Measurements from ENCODE around the gene LDHD.

The LDHD gene

GRCh38 chr16:75089486-75090202 is 26.9 kb downstream of the LDHD start:
- no peak overlapping the region for H3K27ac ChIP-seq
- no peaks in the 10 kb centered on the region for H3K27me3 ChIP-seq
- H3K9me3 ChIP-seq: no peaks in the 10 kb centered on the region
- H3K4me3 ChIP-seq: no peak overlapping the region
- no peak for TF ChIP-seq CTCF (IDR thresholded peaks at IDR 0.05)
- H3K4me1 ChIP-seq: peaks cover 0 to 5% (median 0%) of the 10 kb centered on the region in 4 donors
- DNase-seq: no peak
- intact Hi-C loops (cut with DNase I; ENCODE audit: low total_unique reads): no loop called here
- H3K36me3 ChIP-seq: peaks cover 0 to 11% (median 6%) of the 10 kb centered on the region in 3 donors

DNA sequence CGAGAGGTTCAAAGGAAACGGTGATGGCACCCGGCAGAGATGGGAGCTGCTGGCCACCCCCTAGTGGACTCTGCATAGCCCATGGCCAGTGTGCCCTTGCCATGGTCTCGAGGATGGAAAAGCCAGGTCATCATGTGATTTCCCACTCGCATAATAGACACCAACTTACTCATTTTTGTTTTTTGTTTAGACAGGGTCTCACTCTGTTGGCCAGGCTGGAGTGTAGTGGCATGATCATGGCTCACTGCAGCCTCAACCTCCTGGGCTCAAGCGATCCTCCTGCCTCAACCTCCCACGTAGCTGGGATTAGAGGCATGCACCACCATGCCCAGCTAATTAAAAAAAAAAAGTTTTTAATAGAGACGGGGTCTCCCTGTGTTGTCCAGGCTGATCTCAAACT is 27.6 kb downstream of the LDHD start:
- Histone ChIP-seq H3K36me3 (peaks cover 0 to 5% (median 3%) of the 10 kb centered on the region in 3 donors), H3K27ac (no peak overlapping the region), H3K4me1 (peaks cover 0 to 5% (median 0%) of the 10 kb centered on the region in 4 donors), H3K9me3 (no peaks in the 10 kb centered on the region), H3K27me3 (no peaks in the 10 kb centered on the region), H3K4me3 (no peak overlapping the region)
- DNase-seq: no peak
- TF ChIP-seq CTCF (IDR thresholded peaks at IDR 0.05): no peak
- intact Hi-C loops (cut with DNase I; ENCODE audit: low total_unique reads): no loop called here

DNA sequence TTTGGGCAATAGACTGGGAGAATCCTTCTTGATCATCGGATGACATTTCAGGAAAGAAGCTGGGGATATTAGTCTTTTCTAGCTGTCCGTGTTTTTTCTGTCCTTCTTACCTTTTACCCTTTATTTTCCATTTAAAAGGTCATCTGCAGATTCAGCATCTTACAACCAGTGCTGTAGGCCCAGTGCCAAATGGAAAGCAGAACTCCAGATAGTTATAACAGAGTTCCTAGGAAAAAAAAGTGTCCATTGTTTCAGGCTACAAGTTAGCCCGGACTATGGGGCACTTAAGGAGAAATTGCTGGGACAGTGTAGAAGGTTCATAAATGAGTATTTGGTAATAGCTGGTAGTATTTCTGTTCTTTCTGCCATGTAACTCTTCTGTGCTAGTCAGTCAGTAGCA is 28.4 kb downstream of the LDHD start:
- Histone ChIP-seq H3K4me1 (peaks cover 0 to 5% (median 0%) of the 10 kb centered on the region in 4 donors), H3K27ac (no peak overlapping the region), H3K9me3 (no peaks in the 10 kb centered on the region), H3K27me3 (no peaks in the 10 kb centered on the region), H3K36me3 (no peaks in the 10 kb centered on the region), H3K4me3 (no peak overlapping the region)
- intact Hi-C loops (cut with DNase I; ENCODE audit: low total_unique reads): no loop called here
- DNase-seq: no peak
- no peak for TF ChIP-seq CTCF (IDR thresholded peaks at IDR 0.05)

- Histone ChIP-seq H3K27ac (no peak overlapping the region), H3K4me3 (no peak overlapping the region), H3K27me3 (no peaks in the 10 kb centered on the region), H3K36me3 (no peaks in the 10 kb centered on the region), H3K4me1 (peaks cover 0 to 5% (median 0%) of the 10 kb centered on the region in 4 donors), H3K9me3 (no peaks in the 10 kb centered on the region)
- no peak for DNase-seq
- intact Hi-C loops (cut with DNase I; ENCODE audit: low total_unique reads): no loop called here
- TF ChIP-seq CTCF (IDR thresholded peaks at IDR 0.05): no peak
Observed at GRCh38 chr16:75087375-75087979, 29.1 kb downstream of the LDHD start.

DNA sequence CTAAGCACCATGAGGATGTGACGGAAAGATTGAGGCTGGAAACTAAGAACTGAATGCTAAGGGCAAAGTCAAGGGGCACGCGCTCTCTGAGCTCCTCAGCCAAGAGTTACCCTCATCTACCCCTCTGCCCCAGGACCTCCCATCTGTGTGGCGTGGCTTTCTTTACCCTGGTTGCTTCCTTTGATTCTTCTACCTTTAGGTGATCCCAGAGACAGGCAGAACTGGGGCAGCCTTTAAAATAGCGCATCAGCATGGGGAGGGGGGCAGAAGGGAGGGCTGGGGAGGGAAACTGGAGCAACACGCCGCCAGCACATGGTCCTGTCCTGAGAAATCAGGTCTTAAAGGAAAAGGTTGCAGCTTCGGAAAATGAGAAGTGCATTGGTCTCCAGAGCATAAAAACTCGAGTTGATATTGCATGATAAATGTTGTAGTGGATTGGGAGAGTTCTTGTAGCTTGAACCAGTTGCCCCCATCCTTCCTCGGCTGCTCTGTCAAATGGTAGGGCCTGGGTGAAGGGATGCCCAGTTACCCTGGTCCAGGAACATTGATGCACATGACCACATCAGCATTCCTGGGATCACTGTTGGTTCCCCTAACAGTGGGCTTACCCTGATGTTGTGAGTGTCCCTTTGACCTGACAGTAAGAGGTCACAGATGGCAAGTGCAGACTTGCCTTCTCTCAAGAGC is 29.7 kb downstream of the LDHD start:
- Histone ChIP-seq H3K9me3 (no peaks in the 10 kb centered on the region), H3K27me3 (no peaks in the 10 kb centered on the region), H3K4me1 (peaks cover 0 to 5% (median 0%) of the 10 kb centered on the region in 4 donors), H3K36me3 (no peaks in the 10 kb centered on the region), H3K4me3 (no peak overlapping the region), H3K27ac (no peak overlapping the region)
- intact Hi-C loops (cut with DNase I; ENCODE audit: low total_unique reads): no loop called here
- no peak for TF ChIP-seq CTCF (IDR thresholded peaks at IDR 0.05)
- DNase-seq: no peak

Measured in tibial artery (tissue), 4 donors.